AG04449 (cell line): ENCODE measurements around the gene ZRANB1.

ENCODE experiments used
- CTCF ChIA-PET: fragments of 350-600 bp; formaldehyde crosslinking; extraction: SDS; loops from one replicate; lab custom pipeline; 2021; ENCODE audit warnings: antibody characterized with exemption; lab: Yijun Ruan, JAX
- POLR2A ChIA-PET: fragments of 400-600, 350-600 bp; formaldehyde crosslinking; extraction: SDS; loops from one replicate; lab custom pipeline; 2020; ENCODE audit warnings: antibody characterized with exemption, inconsistent platforms; lab: Yijun Ruan, JAX
- DNase-seq: peaks from one replicate; pipeline ENCODE4 v3.0.0-alpha.2; 2010; ENCODE audit warnings: low read depth, low spot score
- H3K4me3 ChIP-seq: 2 replicates; pipeline ENCODE4 v1.5.1; 2011; ENCODE audit warnings: low read depth, mild to moderate bottlenecking, control low read depth, low read length
- CTCF ChIP-seq: IDR thresholded peaks from one replicate; pipeline ENCODE4 v1.5.1; 2011; ENCODE audit warnings: mild to moderate bottlenecking, moderate library complexity, low read length, control low read depth, inconsistent platforms; ENCODE audit not compliant: insufficient read depth; ENCODE audit errors: missing control alignments

Gene ZRANB1

GRCh38 chr10:124943301-124944092 lies 1.6 kb downstream of the ZRANB1 start:
- H3K4me3 ChIP-seq, result no peak overlapping the region
- TF ChIP-seq CTCF, result no peak
- DNase-seq, result peak; percentile 58
- ChIA-PET CTCF (interaction anchor here (0.6 to 1.7 kb wide), 3 partner anchors 9 to 109 kb away, joined by 3 to 4 read pairs (median 4); no protein-coding TSS in a partner anchor), POLR2A (no interaction called here)

- ChIA-PET CTCF (interaction anchor here (1.0 kb wide), 1 partner anchor 12 kb away, joined by 3 read pairs; no protein-coding TSS in a partner anchor), POLR2A (no interaction called here)
- H3K4me3 ChIP-seq, result no peak overlapping the region
- DNase-seq, result no peak
- no peak for TF ChIP-seq CTCF
Measured at GRCh38 chr10:124944982-124945381, 3.1 kb downstream of the ZRANB1 start.

- DNase-seq, result no peak
- POLR2A ChIA-PET, result no interaction called here
- no peak for TF ChIP-seq CTCF
- H3K4me3 ChIP-seq, result no peak overlapping the region
- CTCF ChIA-PET, result no interaction called here
Measured at GRCh38 chr10:124946945-124947344, 5.0 kb downstream of the ZRANB1 start.

- DNase-seq, result no peak
- no peak for TF ChIP-seq CTCF
- no peak overlapping the region for H3K4me3 ChIP-seq
- ChIA-PET POLR2A (no interaction called here), CTCF (no interaction called here)
Measured at GRCh38 chr10:124949543-124949942, 7.6 kb downstream of the ZRANB1 start.

- DNase-seq, result no peak
- ChIA-PET CTCF (interaction anchor here (0.6 to 1.0 kb wide), 2 partner anchors 10 to 136 kb away, joined by 3 read pairs; no protein-coding TSS in a partner anchor), POLR2A (no interaction called here)
- no peak for TF ChIP-seq CTCF
- no peak overlapping the region for H3K4me3 ChIP-seq
Measured at GRCh38 chr10:124952123-124952522, 10.2 kb downstream of the ZRANB1 start.

GRCh38 chr10:124953421-124953820 lies 11.5 kb downstream of the ZRANB1 start:
- POLR2A ChIA-PET, result no interaction called here

More at GRCh38 chr10:124953421-124953820, 11.5 kb downstream of the ZRANB1 start:
- H3K4me3 ChIP-seq, result no peak overlapping the region
- CTCF ChIA-PET, result interaction anchor here (0.9 kb wide), 1 partner anchor 39 kb away, joined by 3 read pairs; no protein-coding TSS in a partner anchor
- no peak for TF ChIP-seq CTCF
- DNase-seq, result no peak
